GM12872 (cell line): ENCODE data around the gene CPNE7.

Experiments
- TF ChIP-seq, protein P1 (sequence below): IDR thresholded peaks from 3 replicates; pipeline ENCODE4 v1.5.1; 2011; ENCODE audit warnings: low read depth, mild to moderate bottlenecking, low read length, moderate library complexity; ENCODE audit not compliant: insufficient read depth

Gene CPNE7

GRCh38 chr16:89556750-89557689 is 18.5 kb upstream of the CPNE7 start:
- TF ChIP-seq, protein P1, sequence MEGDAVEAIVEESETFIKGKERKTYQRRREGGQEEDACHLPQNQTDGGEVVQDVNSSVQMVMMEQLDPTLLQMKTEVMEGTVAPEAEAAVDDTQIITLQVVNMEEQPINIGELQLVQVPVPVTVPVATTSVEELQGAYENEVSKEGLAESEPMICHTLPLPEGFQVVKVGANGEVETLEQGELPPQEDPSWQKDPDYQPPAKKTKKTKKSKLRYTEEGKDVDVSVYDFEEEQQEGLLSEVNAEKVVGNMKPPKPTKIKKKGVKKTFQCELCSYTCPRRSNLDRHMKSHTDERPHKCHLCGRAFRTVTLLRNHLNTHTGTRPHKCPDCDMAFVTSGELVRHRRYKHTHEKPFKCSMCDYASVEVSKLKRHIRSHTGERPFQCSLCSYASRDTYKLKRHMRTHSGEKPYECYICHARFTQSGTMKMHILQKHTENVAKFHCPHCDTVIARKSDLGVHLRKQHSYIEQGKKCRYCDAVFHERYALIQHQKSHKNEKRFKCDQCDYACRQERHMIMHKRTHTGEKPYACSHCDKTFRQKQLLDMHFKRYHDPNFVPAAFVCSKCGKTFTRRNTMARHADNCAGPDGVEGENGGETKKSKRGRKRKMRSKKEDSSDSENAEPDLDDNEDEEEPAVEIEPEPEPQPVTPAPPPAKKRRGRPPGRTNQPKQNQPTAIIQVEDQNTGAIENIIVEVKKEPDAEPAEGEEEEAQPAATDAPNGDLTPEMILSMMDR, result peak; percentile 97

GRCh38 chr16:89557690-89558490 is 17.7 kb upstream of the CPNE7 start:
- TF ChIP-seq, protein P1, result no peak

DNA sequence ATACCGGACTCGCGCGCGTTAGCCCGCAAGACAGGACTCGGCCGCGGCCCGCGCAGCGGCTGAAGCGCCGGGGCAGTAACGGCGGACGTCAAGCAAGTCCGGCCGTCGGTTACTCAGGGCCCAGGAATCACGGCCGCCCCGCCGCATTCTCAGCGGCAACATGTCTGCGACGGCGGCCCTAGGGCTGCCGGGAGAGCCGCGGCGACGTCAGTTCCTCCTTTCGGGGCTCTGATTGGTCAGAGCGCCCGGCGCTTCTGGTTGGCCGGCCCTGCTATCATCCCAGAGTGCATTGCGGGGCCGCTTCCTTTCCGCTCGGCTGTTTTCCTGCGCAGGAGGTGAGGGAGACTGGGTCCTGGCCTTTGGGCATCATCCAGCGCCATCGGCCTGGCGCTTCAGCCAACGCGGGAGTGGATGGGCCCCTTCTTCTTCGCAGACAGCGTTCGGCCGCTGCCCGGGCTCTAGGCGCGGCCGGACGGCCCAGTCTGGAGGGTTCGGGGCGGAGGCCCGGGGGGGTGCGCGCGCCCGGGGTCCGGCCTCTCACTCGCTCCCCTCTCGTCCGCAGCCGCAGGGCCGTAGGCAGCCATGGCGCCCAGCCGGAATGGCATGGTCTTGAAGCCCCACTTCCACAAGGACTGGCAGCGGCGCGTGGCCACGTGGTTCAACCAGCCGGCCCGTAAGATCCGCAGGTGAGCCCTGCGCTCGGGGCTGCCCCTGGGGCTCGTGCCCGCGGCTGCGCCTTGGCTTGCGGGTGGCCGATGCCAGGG is 15.0 kb upstream of the CPNE7 start, which contains the start of gene RPL13:
TSS of gene RPL13 (plus strand) at position 305 of the 764 bp plus-strand sequence. CDS start at position 583, 278 bp downstream.
- TF ChIP-seq, protein P1, result no peak

- TF ChIP-seq, protein P1, result no peak
Observed at GRCh38 chr16:89561142-89561883, 14.2 kb upstream of the CPNE7 start.

- TF ChIP-seq, protein P1, result no peak
Observed at GRCh38 chr16:89561884-89562599, 13.5 kb upstream of the CPNE7 start.

DNA sequence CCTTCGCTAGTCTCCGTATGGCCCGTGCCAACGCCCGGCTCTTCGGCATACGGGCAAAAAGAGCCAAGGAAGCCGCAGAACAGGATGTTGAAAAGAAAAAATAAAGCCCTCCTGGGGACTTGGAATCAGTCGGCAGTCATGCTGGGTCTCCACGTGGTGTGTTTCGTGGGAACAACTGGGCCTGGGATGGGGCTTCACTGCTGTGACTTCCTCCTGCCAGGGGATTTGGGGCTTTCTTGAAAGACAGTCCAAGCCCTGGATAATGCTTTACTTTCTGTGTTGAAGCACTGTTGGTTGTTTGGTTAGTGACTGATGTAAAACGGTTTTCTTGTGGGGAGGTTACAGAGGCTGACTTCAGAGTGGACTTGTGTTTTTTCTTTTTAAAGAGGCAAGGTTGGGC is 12.6 kb upstream of the CPNE7 start:
- TF ChIP-seq, protein P1, result no peak
